ENCODE data around the gene CENPX.

DNA sequence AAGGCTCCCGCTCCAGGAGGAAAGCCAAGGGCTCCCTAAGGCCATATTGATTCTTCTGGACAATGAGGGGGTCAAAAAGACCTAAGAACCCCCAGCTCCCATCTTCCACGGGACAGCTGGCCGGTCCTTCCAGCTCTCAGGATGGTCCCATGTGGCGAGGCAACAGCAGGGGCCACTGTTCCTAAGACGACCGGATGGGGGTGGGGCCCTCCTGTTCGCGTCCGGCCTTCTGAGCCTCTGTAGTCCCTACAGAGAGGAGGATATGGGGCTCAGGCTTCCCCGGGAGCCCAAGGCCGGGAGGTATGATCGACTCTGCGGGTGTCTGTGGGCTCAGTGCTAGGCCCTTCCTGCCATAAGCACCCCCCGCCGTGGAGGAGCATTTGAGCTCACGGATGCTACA, 20.8 kb upstream of the CENPX start:
- TF ChIP-seq, protein P1, sequence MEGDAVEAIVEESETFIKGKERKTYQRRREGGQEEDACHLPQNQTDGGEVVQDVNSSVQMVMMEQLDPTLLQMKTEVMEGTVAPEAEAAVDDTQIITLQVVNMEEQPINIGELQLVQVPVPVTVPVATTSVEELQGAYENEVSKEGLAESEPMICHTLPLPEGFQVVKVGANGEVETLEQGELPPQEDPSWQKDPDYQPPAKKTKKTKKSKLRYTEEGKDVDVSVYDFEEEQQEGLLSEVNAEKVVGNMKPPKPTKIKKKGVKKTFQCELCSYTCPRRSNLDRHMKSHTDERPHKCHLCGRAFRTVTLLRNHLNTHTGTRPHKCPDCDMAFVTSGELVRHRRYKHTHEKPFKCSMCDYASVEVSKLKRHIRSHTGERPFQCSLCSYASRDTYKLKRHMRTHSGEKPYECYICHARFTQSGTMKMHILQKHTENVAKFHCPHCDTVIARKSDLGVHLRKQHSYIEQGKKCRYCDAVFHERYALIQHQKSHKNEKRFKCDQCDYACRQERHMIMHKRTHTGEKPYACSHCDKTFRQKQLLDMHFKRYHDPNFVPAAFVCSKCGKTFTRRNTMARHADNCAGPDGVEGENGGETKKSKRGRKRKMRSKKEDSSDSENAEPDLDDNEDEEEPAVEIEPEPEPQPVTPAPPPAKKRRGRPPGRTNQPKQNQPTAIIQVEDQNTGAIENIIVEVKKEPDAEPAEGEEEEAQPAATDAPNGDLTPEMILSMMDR (IDR thresholded peaks at IDR 0.05 in 8 of 11, conservative IDR thresholded peaks at IDR 0.05 in 3 of 11): no peak
- TF ChIP-seq POLR2A (IDR thresholded peaks at IDR 0.05) (no peak), POLR2AphosphoS5 (IDR thresholded peaks at IDR 0.05) (no peak)
